PC-3 (cell line): ENCODE data around the gene MYH7. TPM values are rescaled to one million over a fixed set of nuclear protein-coding genes. Genes with fewer than 3 reads are reported as not detected.

ENCODE experiments used
- ATAC-seq: fragments of 200-7000 bp; cut with Tn5 transposase; 2 replicates; pipeline ENCODE4 v1.9.1; 2020; ENCODE audit warnings: mild to moderate bottlenecking, moderate library complexity
- BruUV-seq: library from RNA; stranded (reverse); fragments of 400-500 nt; replicated peaks from 2 replicates; lab custom pipeline; 2021; lab: Mats Ljungman, UMichigan
- CTCF ChIA-PET: fragments of 300-600 bp; sonication (Branson Sonifier 250); formaldehyde crosslinking; loops from one replicate; lab custom pipeline; 2022; ENCODE audit warnings: antibody characterized with exemption; lab: Charles Lee
- POLR2A ChIA-PET: fragments of 300-600 bp; sonication (Branson Sonifier 250); formaldehyde crosslinking; loops from one replicate; lab custom pipeline; 2022; ENCODE audit warnings: antibody characterized with exemption; ENCODE audit not compliant: unreplicated experiment; lab: Charles Lee
- DNase-seq: peaks from one replicate; pipeline ENCODE4 v3.0.0-alpha.2; 2015
- H2AFZ ChIP-seq: fragments of 300-600 bp; sonication (generic); 2 replicates; pipeline ENCODE4 v1.6.0; 2016; ENCODE audit warnings: antibody characterized with exemption, low read length
- H3F3A ChIP-seq: fragments of 300-600 bp; sonication (generic); one replicate; pipeline ENCODE4 v1.6.0; 2017; ENCODE audit warnings: antibody characterized with exemption, low read length, control low read depth, mild to moderate bottlenecking; ENCODE audit not compliant: unreplicated experiment
- H3K27ac ChIP-seq: fragments of 300-600 bp; sonication (generic); 2 replicates; pipeline ENCODE4 v1.5.1; 2016; ENCODE audit warnings: mild to moderate bottlenecking, low read length
- H3K27me3 ChIP-seq: fragments of 300-600 bp; sonication (generic); 2 replicates; pipeline ENCODE4 v1.6.1; 2016; ENCODE audit warnings: low read length, mixed read lengths
- H3K36me3 ChIP-seq: fragments of 300-600 bp; sonication (generic); 2 replicates; pipeline ENCODE4 v1.6.1; 2016; ENCODE audit warnings: low read depth, mixed run types, low read length, mixed read lengths
- H3K4me1 ChIP-seq: fragments of 300-600 bp; sonication (generic); 2 replicates; pipeline ENCODE4 v1.5.1; 2016; ENCODE audit warnings: low read length; ENCODE audit not compliant: insufficient read depth
- H3K4me2 ChIP-seq: fragments of 300-600 bp; sonication (generic); 2 replicates; pipeline ENCODE4 v1.6.0; 2016; ENCODE audit warnings: low read length
- H3K4me3 ChIP-seq: fragments of 300-600 bp; sonication (generic); 2 replicates; pipeline ENCODE4 v1.5.1; 2016; ENCODE audit warnings: mild to moderate bottlenecking, low read length, mixed read lengths
- H3K79me2 ChIP-seq: fragments of 300-600 bp; sonication (generic); 2 replicates; pipeline ENCODE4 v1.6.1; 2017; ENCODE audit warnings: low read length, mixed read lengths
- H3K9ac ChIP-seq: fragments of 300-600 bp; sonication (generic); 2 replicates; pipeline ENCODE4 v1.6.0; 2016; ENCODE audit warnings: mild to moderate bottlenecking, low read length
- H3K9me2 ChIP-seq: fragments of 300-600 bp; sonication (generic); replicated peaks from 2 replicates; pipeline ENCODE4 v1.6.1; 2016; ENCODE audit warnings: mixed run types, low read length, mixed read lengths
- H3K9me3 ChIP-seq: fragments of 300-600 bp; sonication (generic); 2 replicates; pipeline ENCODE4 v1.6.1; 2016; ENCODE audit warnings: low read length, mixed read lengths
- H4K20me1 ChIP-seq: fragments of 300-600 bp; sonication (generic); 2 replicates; pipeline ENCODE4 v1.6.1; 2016; ENCODE audit warnings: low read length, mixed read lengths
- CTCF ChIP-seq: fragments of 300-600 bp; sonication (generic); conservative IDR thresholded peaks from 2 replicates; pipeline ENCODE4 v1.5.1; 2017; ENCODE audit warnings: antibody characterized with exemption, low read depth, mild to moderate bottlenecking, low read length
- EZH2 ChIP-seq: fragments of 300-600 bp; sonication (generic); IDR thresholded peaks from one replicate; pipeline ENCODE4 v1.6.1; 2017; ENCODE audit warnings: antibody characterized with exemption, mild to moderate bottlenecking, low read length; ENCODE audit not compliant: unreplicated experiment
- EZH2phosphoT487 ChIP-seq: fragments of 300-600 bp; sonication (generic); IDR thresholded peaks from 2 replicates; pipeline ENCODE4 v1.6.1; 2018; ENCODE audit warnings: mild to moderate bottlenecking, antibody characterized with exemption, low read length, borderline replicate concordance
- intact Hi-C: fragments of 100-400 bp; cut with micrococcal nuclease; formaldehyde crosslinking; loops from 2 replicates; pipeline ENCODE4 v1.9.0; 2023
- total RNA-seq: library from RNA; depleted of rRNA; stranded (reverse); fragments of >200 nt; gene quantifications from 2 replicates; pipeline ENCODE4 v1.2.3, GENCODE V29; 2014

The MYH7 gene
- total RNA-seq, 1 experiment from 2014 or later, result not detected

DNA sequence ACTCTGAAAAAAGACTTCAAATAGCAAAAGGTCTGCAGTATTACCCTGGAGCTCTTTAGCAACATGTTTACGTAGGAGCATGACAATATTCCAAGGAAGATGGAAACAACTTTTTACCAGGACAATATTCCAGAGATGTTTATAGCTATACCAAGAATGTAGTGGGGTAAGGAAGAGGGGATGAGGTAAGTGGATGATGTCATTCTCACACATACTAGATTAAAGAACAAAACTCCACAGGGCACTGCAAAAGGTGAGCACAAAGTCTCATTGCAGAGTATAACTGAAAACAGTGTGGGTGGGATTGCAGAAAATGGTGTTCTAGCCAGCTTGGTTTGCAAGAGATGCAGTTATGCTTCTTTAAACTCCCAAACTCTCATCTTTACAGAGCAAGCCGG, 50.2 kb downstream of the MYH7 start:
- Histone ChIP-seq H3K9me3 (no peaks in the 10 kb centered on the region), H3K27ac (no peak overlapping the region), H3K79me2 (no peaks in the 10 kb centered on the region), H3K9ac (no peak overlapping the region), H3F3A (no peaks in the 10 kb centered on the region), H2AFZ (no peak overlapping the region), H3K27me3 (peaks cover 56% of the 10 kb centered on the region), H3K4me3 (no peak overlapping the region), H3K4me2 (no peak overlapping the region), H3K4me1 (no peaks in the 10 kb centered on the region), H3K9me2 (no peaks in the 10 kb centered on the region), H3K36me3 (no peaks in the 10 kb centered on the region), H4K20me1 (no peaks in the 10 kb centered on the region)
- no peak for ATAC-seq
- BruUV-seq, result no TSS peak
- intact Hi-C loops, result no loop called here
- TF ChIP-seq EZH2, result no peak
- no peak for TF ChIP-seq EZH2phosphoT487
- TF ChIP-seq CTCF, result no peak
- no peak for DNase-seq
- CTCF ChIA-PET, result no interaction called here
- POLR2A ChIA-PET, result no interaction called here

- no peak for TF ChIP-seq CTCF
- no peak for TF ChIP-seq EZH2phosphoT487
- no peak for TF ChIP-seq EZH2
- ATAC-seq, result no peak
- Histone ChIP-seq H3K36me3 (no peaks in the 10 kb centered on the region), H3K79me2 (no peaks in the 10 kb centered on the region), H3K9me2 (no peaks in the 10 kb centered on the region), H3F3A (no peaks in the 10 kb centered on the region), H3K27me3 (peaks cover 55% of the 10 kb centered on the region), H3K9me3 (no peaks in the 10 kb centered on the region), H4K20me1 (no peaks in the 10 kb centered on the region), H2AFZ (no peak overlapping the region), H3K4me3 (no peak overlapping the region), H3K9ac (no peak overlapping the region), H3K27ac (no peak overlapping the region), H3K4me2 (no peak overlapping the region), H3K4me1 (no peaks in the 10 kb centered on the region)
- BruUV-seq, result no TSS peak
- POLR2A ChIA-PET, result no interaction called here
- intact Hi-C loops, result no loop called here
- CTCF ChIA-PET, result no interaction called here
- DNase-seq, result no peak
Measured at GRCh38 chr14:23384364-23385080, 50.9 kb downstream of the MYH7 start.

DNA sequence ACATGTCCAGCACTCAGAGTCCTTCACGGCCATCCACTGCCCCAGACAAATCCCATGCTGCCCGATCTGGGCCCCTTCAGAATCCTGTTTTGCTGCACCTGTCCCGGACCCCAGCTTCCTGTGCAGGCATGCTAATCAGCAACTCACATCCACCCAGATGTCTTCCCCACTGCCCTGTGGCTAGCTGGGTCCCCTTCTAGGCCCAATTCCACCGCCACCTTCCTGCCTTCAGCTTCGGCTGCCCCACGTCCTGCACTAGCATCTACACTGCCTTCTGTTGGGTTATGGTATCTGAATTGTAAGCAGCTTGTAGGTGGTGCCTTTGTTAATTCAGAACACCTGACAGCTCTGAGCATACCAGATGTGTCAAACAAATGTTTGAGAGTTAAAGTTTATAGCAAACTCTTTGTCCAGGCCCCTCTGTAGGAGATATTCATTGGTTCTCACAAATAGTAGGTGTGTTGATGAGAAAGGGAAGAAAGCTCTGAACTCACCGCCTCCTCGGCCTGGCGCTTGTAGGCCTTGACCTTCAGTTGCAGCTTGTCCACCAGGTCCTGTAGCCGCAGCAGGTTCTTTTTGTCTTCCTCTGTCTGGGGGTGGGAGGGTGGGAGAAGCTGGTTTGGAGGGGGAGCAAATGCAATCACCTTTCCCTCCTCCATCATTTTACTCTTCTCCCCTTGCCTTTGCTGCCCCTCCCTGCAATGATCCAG, 52.6 kb downstream of the MYH7 start:
- H3F3A ChIP-seq, result no peaks in the 10 kb centered on the region
- ATAC-seq (no peak), DNase-seq (no peak)
- H2AFZ ChIP-seq, result no peak overlapping the region
- H3K4me1 ChIP-seq, result no peaks in the 10 kb centered on the region
- intact Hi-C loops, result no loop called here
- CTCF ChIA-PET, result no interaction called here
- H3K79me2 ChIP-seq, result no peaks in the 10 kb centered on the region
- POLR2A ChIA-PET, result no interaction called here
- H4K20me1 ChIP-seq, result no peaks in the 10 kb centered on the region
- no peaks in the 10 kb centered on the region for H3K9me2 ChIP-seq
- no peak overlapping the region for H3K4me2 ChIP-seq
- H3K36me3 ChIP-seq, result no peaks in the 10 kb centered on the region
- no peak for TF ChIP-seq CTCF
- no peak for TF ChIP-seq EZH2
- no peak for TF ChIP-seq EZH2phosphoT487
- peaks cover 51% of the 10 kb centered on the region for H3K27me3 ChIP-seq
- H3K9ac ChIP-seq, result no peak overlapping the region
- no TSS peak for BruUV-seq
- H3K9me3 ChIP-seq, result no peaks in the 10 kb centered on the region
- H3K27ac ChIP-seq, result no peak overlapping the region
- H3K4me3 ChIP-seq, result no peak overlapping the region
